Right cardiac atrium (tissue), 5 donors: ENCODE data around the gene ST6GALNAC3. TPM values are rescaled to one million over a fixed set of nuclear protein-coding genes. Genes with fewer than 3 reads are reported as not detected.

ENCODE experiments used
- ATAC-seq, 2 donors: fragments of 200-7000 bp; cut with Tn5 transposase; one replicate each; pipeline versions ENCODE4 v1.8.0 to v1.9.1; 2020; ENCODE audit warnings: moderate library complexity in 2 of 2, mild to moderate bottlenecking in 1 of 2
- DNase-seq, 3 donors: peaks; one replicate each; pipeline ENCODE4 v3.0.0-alpha.2; 2020
- H3K27ac ChIP-seq: one replicate; pipeline ENCODE4 v1.5.1; 2013; ENCODE audit warnings: mild to moderate bottlenecking, low read length, control low read depth, moderate library complexity
- H3K27me3 ChIP-seq: one replicate; pipeline ENCODE4 v1.6.1; 2013; ENCODE audit not compliant: control insufficient read depth, insufficient read depth
- H3K4me1 ChIP-seq: one replicate; pipeline ENCODE4 v1.6.1; 2013; ENCODE audit warnings: low read length; ENCODE audit not compliant: control insufficient read depth, insufficient read depth
- H3K4me3 ChIP-seq: one replicate; pipeline ENCODE4 v1.5.1; 2013; ENCODE audit warnings: low read length, control low read depth
- H3K9me3 ChIP-seq: one replicate; pipeline ENCODE4 v1.6.1; 2013; ENCODE audit warnings: low read length; ENCODE audit not compliant: control insufficient read depth
- WGBS: extraction: QIAGEN DNeasy Blood & Tissue Kit; methylation state at CpG from one replicate; pipeline ENCODE4 v1.1.7; 2013; 5-methylcytosine and 5-hydroxymethylcytosine counted together
- intact Hi-C, 4 donors: fragments of 100-400 bp; cut with DNase I; formaldehyde crosslinking; loops; one replicate each; pipeline versions ENCODE4 v1.11.0 to v1.14.0; 2022 to 2023
- polyA plus RNA-seq: library from polyadenylated mRNA; stranded (reverse); fragments of 200-250 nt; gene quantifications from one replicate; pipeline ENCODE4 v1.2.3, GENCODE V29; 2013
- total RNA-seq, 4 donors: library from RNA; stranded (reverse); fragmentation: NEBNext Ultra II Directional; extraction: Animal tissue kit (Norgen Biotek cat#: 25700); gene quantifications; one replicate each; pipeline ENCODE4 v1.2.1, GENCODE V29; 2021
- donor health status: healthy with polysubstance abuse.
- donor health status: DM: no; HTN: yes; CAD: no.
- donor health status: DM: no; HTN: no; CAD: no.
- donor health status: DM: no; HTN: yes; CAD: no; lungs with severe emphysema.
- donor health status: DM: yes; HTN: yes; CAD: no.

Gene ST6GALNAC3
- total and polyA plus RNA-seq, 5 donors = 2.8 to 19.9 (median 15.4) TPM

GRCh38 chr1:76433526-76433925 lies 359.0 kb downstream of the ST6GALNAC3 start:
- Histone ChIP-seq H3K27ac (no peak overlapping the region), H3K4me3 (no peak overlapping the region), H3K4me1 (peaks cover 3% of the 10 kb centered on the region), H3K9me3 (no peaks in the 10 kb centered on the region), H3K27me3 (no peaks in the 10 kb centered on the region)
- ATAC-seq = peak in 1 of 2 donors; percentile 31
- no peak for DNase-seq
- intact Hi-C loops = no loop called here

- DNase-seq (no peak), ATAC-seq (peak in 1 of 2 donors; percentile 40)
- H3K27ac ChIP-seq = no peak overlapping the region
- no peaks in the 10 kb centered on the region for H3K9me3 ChIP-seq
- H3K4me1 ChIP-seq = no peaks in the 10 kb centered on the region
- H3K27me3 ChIP-seq = no peaks in the 10 kb centered on the region
- WGBS = 68% methylated on average over 3 of the region's 3 CpGs
- intact Hi-C loops = no loop called here
- no peak overlapping the region for H3K4me3 ChIP-seq
These were observed 368.7 kb downstream of the ST6GALNAC3 start for GRCh38 chr1:76443217-76443616.

- Histone ChIP-seq H3K9me3 (no peaks in the 10 kb centered on the region), H3K4me1 (no peaks in the 10 kb centered on the region), H3K27ac (no peak overlapping the region), H3K4me3 (no peak overlapping the region), H3K27me3 (no peaks in the 10 kb centered on the region)
- WGBS = 92% methylated on average over 1 of the region's 1 CpG
- intact Hi-C loops = no loop called here
- ATAC-seq (no peak), DNase-seq (no peak)
These were observed 370.2 kb downstream of the ST6GALNAC3 start for GRCh38 chr1:76444773-76445172.

DNA sequence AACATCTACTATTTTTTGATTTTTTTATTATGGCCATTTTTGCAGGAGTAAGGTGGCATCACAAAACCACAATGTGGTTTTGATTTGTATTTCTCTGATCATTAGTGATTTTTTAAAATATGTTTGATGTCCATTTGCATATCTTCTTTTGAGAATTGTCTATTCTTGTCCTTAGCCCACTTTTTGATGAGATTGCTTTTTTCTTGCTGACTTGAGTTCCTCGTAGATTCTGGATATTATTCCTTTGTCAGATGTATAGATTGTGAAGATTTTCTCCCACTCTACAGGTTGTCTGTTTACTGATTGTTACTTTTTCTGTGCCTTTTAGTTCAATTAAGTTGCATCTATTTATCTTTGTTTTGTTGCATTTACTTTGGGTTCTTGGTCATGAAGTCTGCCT lies 375.7 kb downstream of the ST6GALNAC3 start:
- no peaks in the 10 kb centered on the region for H3K9me3 ChIP-seq
- no peaks in the 10 kb centered on the region for H3K4me1 ChIP-seq
- no peaks in the 10 kb centered on the region for H3K27me3 ChIP-seq
- ATAC-seq = no peak
- WGBS = 94% methylated on average over 1 of the region's 1 CpG
- intact Hi-C loops = no loop called here
- H3K4me3 ChIP-seq = no peak overlapping the region
- no peak for DNase-seq
- H3K27ac ChIP-seq = no peak overlapping the region

GRCh38 chr1:76463278-76463677 lies 388.7 kb downstream of the ST6GALNAC3 start:
- DNase-seq (no peak), ATAC-seq (peak in 1 of 2 donors; percentile 38)
- H3K27me3 ChIP-seq = no peaks in the 10 kb centered on the region
- intact Hi-C loops = no loop called here
- no peak overlapping the region for H3K4me3 ChIP-seq
- H3K9me3 ChIP-seq = no peaks in the 10 kb centered on the region
- WGBS = 47% methylated on average over 3 of the region's 3 CpGs
- no peak overlapping the region for H3K27ac ChIP-seq
- H3K4me1 ChIP-seq = peaks cover 3% of the 10 kb centered on the region

- Histone ChIP-seq H3K4me3 (no peak overlapping the region), H3K4me1 (peaks cover 3% of the 10 kb centered on the region), H3K27me3 (no peaks in the 10 kb centered on the region), H3K9me3 (no peaks in the 10 kb centered on the region), H3K27ac (no peak overlapping the region)
- DNase-seq (no peak), ATAC-seq (no peak)
- intact Hi-C loops = no loop called here
- 89% methylated on average over 3 of the region's 3 CpGs for WGBS
These were observed 389.3 kb downstream of the ST6GALNAC3 start for GRCh38 chr1:76463849-76464248.

GRCh38 chr1:76465030-76465429 lies 390.5 kb downstream of the ST6GALNAC3 start:
- Histone ChIP-seq H3K9me3 (no peaks in the 10 kb centered on the region), H3K4me3 (no peak overlapping the region), H3K27me3 (no peaks in the 10 kb centered on the region), H3K27ac (no peak overlapping the region), H3K4me1 (peaks cover 3% of the 10 kb centered on the region)
- intact Hi-C loops = no loop called here
- DNase-seq = no peak
- WGBS = 92% methylated on average over 2 of the region's 2 CpGs
- no peak for ATAC-seq

GRCh38 chr1:76470166-76470565 lies 395.6 kb downstream of the ST6GALNAC3 start:
- Histone ChIP-seq H3K27me3 (no peaks in the 10 kb centered on the region), H3K27ac (no peak overlapping the region), H3K4me1 (no peaks in the 10 kb centered on the region), H3K4me3 (no peak overlapping the region), H3K9me3 (no peaks in the 10 kb centered on the region)
- 96% methylated on average over 1 of the region's 1 CpG for WGBS
- DNase-seq = no peak
- ATAC-seq = no peak
- intact Hi-C loops = no loop called here

GRCh38 chr1:76471536-76471935 lies 397.0 kb downstream of the ST6GALNAC3 start:
- DNase-seq (no peak), ATAC-seq (no peak)
- Histone ChIP-seq H3K27me3 (no peaks in the 10 kb centered on the region), H3K9me3 (no peaks in the 10 kb centered on the region), H3K27ac (no peak overlapping the region), H3K4me3 (no peak overlapping the region), H3K4me1 (no peaks in the 10 kb centered on the region)
- intact Hi-C loops = no loop called here

- Histone ChIP-seq H3K4me3 (no peak overlapping the region), H3K27me3 (no peaks in the 10 kb centered on the region), H3K4me1 (no peaks in the 10 kb centered on the region), H3K27ac (no peak overlapping the region), H3K9me3 (no peaks in the 10 kb centered on the region)
- 56% methylated on average over 1 of the region's 1 CpG for WGBS
- DNase-seq (no peak), ATAC-seq (no peak)
- intact Hi-C loops = no loop called here
These were observed 399.0 kb downstream of the ST6GALNAC3 start for GRCh38 chr1:76473591-76473990.

DNA sequence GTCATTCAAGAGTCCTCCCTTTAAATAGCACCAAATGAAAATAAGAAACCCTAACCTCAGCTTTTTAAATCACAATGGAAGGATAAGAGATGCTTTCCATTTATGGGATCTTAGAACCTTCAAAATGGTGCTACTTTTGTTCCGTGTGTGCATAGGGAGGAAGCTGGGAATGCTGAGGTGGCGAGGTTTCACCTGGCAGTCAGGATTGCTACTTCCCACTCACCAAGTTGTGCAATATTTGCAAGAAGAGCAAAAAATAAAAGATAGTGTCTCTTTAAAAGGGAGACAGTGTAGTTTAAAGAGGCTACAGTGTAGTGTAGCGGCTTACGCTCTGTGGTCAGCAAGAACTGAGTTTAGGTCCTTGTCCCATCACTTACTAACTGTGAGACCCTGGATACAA lies 400.4 kb downstream of the ST6GALNAC3 start:
- DNase-seq = no peak
- no peaks in the 10 kb centered on the region for H3K4me1 ChIP-seq
- H3K27ac ChIP-seq = no peak overlapping the region
- no peak for ATAC-seq
- no peaks in the 10 kb centered on the region for H3K27me3 ChIP-seq
- no peak overlapping the region for H3K4me3 ChIP-seq
- 80% methylated on average over 4 of the region's 4 CpGs for WGBS
- intact Hi-C loops = no loop called here
- no peaks in the 10 kb centered on the region for H3K9me3 ChIP-seq

GRCh38 chr1:76477156-76477555 lies 402.6 kb downstream of the ST6GALNAC3 start:
- intact Hi-C loops = no loop called here
- DNase-seq = no peak
- Histone ChIP-seq H3K4me3 (no peak overlapping the region), H3K9me3 (no peaks in the 10 kb centered on the region), H3K27ac (no peak overlapping the region), H3K4me1 (no peaks in the 10 kb centered on the region), H3K27me3 (no peaks in the 10 kb centered on the region)
- ATAC-seq = no peak
